Left ventricle myocardium inferior (tissue), 1 donor: ENCODE results near the gene GTF2F1. TPM values are rescaled to one million over a fixed set of nuclear protein-coding genes. Genes with fewer than 3 reads are reported as not detected.

ENCODE experiments used
- DNase-seq: peaks from one replicate; pipeline ENCODE4 v3.0.0-alpha.2; 2020
- H3K27ac ChIP-seq: fragments of 200-600 bp; replicated peaks from 2 replicates; pipeline ENCODE4 v1.8.0; 2021
- H3K27me3 ChIP-seq: fragments of 200-600 bp; 2 replicates; pipeline ENCODE4 v1.8.0; 2021; ENCODE audit warnings: low read depth
- H3K36me3 ChIP-seq: fragments of 200-600 bp; 2 replicates; pipeline ENCODE4 v1.8.0; 2021
- H3K4me1 ChIP-seq: fragments of 200-600 bp; 2 replicates; pipeline ENCODE4 v1.8.0; 2021
- H3K4me3 ChIP-seq: fragments of 200-600 bp; 2 replicates; pipeline ENCODE4 v1.8.0; 2021; ENCODE audit warnings: mild to moderate bottlenecking, moderate library complexity
- H3K9me3 ChIP-seq: fragments of 200-600 bp; replicated peaks from 2 replicates; pipeline ENCODE4 v1.8.0; 2021
- intact Hi-C: fragments of 100-400 bp; cut with micrococcal nuclease; formaldehyde crosslinking; loops from one replicate; pipeline ENCODE4 v1.11.0; 2022
- total RNA-seq: library from RNA; stranded (reverse); fragmentation: NEBNext Ultra II Directional; extraction: Animal tissue kit (Norgen Biotek cat#: 25700); gene quantifications from one replicate; pipeline ENCODE4 v1.2.1, GENCODE V29; 2021
- TF ChIP-seq, protein P1 (sequence below): fragments of 200-600 bp; IDR thresholded peaks from 2 replicates; pipeline ENCODE4 v1.8.0; 2021; ENCODE audit warnings: antibody characterized with exemption, mild to moderate bottlenecking, borderline replicate concordance
- donor health status: DM: no; HTN: yes; CAD: no; lungs with severe emphysema.

The GTF2F1 gene
- total RNA-seq, 1 donor from 2014 or later, result 33.8 TPM

DNA sequence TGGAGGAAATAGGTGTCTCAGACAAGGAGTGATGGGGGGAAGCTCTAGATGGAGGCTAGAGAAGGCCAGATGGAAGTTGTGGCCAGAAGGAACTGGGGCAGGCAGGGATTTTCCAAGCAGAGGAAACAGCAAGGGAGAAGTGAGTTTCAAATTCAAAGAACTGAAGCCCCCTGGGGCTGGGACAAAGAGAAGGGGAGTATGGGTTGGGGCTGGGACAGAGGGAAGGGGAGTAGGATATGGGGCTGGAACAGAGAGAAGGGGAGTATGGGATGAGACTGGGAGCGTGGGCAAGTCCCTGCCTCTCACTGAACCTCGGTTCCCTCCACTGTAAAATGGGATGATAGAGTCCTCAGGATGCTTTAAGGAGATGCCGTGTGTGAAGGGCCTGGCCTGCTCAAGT is 1.9 kb upstream of the GTF2F1 start:
- Histone ChIP-seq H3K36me3 (peaks cover 13% of the 10 kb centered on the region), H3K27me3 (no peaks in the 10 kb centered on the region), H3K4me1 (peaks cover 24% of the 10 kb centered on the region), H3K9me3 (no peaks in the 10 kb centered on the region), H3K4me3 (no peak overlapping the region), H3K27ac (no peak overlapping the region)
- DNase-seq, result no peak
- TF ChIP-seq, protein P1, sequence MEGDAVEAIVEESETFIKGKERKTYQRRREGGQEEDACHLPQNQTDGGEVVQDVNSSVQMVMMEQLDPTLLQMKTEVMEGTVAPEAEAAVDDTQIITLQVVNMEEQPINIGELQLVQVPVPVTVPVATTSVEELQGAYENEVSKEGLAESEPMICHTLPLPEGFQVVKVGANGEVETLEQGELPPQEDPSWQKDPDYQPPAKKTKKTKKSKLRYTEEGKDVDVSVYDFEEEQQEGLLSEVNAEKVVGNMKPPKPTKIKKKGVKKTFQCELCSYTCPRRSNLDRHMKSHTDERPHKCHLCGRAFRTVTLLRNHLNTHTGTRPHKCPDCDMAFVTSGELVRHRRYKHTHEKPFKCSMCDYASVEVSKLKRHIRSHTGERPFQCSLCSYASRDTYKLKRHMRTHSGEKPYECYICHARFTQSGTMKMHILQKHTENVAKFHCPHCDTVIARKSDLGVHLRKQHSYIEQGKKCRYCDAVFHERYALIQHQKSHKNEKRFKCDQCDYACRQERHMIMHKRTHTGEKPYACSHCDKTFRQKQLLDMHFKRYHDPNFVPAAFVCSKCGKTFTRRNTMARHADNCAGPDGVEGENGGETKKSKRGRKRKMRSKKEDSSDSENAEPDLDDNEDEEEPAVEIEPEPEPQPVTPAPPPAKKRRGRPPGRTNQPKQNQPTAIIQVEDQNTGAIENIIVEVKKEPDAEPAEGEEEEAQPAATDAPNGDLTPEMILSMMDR, result no peak
- intact Hi-C loops, result no loop called here

DNA sequence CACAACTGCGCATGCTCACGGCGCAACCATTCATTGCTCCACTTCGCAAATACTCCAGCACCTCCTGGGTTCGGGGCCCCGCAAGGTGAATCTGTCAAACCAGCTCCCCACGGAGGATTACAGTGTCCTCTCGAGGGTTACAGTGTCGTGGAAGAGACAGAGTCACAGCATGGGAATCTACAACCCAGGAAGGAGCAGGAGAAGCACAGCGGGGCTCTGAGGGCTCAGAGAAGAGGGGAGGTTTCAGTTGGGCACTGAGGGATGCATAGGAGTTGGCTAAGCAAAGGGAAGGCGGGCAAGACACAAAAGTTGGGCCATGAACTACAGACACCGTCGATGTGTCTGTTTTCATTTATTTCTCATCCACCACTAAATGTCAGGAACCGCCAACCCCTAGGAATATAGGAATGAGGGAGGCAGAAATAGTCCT is 1.0 kb upstream of the GTF2F1 start:
- TF ChIP-seq, protein P1, result no peak
- H3K4me1 ChIP-seq, result peaks cover 24% of the 10 kb centered on the region
- H3K4me3 ChIP-seq, result peak overlapping the region; percentile 85
- H3K36me3 ChIP-seq, result peaks cover 21% of the 10 kb centered on the region
- intact Hi-C loops, result no loop called here
- DNase-seq, result no peak
- H3K27ac ChIP-seq, result peak overlapping the region; percentile 98
- no peaks in the 10 kb centered on the region for H3K9me3 ChIP-seq
- H3K27me3 ChIP-seq, result no peaks in the 10 kb centered on the region

DNA sequence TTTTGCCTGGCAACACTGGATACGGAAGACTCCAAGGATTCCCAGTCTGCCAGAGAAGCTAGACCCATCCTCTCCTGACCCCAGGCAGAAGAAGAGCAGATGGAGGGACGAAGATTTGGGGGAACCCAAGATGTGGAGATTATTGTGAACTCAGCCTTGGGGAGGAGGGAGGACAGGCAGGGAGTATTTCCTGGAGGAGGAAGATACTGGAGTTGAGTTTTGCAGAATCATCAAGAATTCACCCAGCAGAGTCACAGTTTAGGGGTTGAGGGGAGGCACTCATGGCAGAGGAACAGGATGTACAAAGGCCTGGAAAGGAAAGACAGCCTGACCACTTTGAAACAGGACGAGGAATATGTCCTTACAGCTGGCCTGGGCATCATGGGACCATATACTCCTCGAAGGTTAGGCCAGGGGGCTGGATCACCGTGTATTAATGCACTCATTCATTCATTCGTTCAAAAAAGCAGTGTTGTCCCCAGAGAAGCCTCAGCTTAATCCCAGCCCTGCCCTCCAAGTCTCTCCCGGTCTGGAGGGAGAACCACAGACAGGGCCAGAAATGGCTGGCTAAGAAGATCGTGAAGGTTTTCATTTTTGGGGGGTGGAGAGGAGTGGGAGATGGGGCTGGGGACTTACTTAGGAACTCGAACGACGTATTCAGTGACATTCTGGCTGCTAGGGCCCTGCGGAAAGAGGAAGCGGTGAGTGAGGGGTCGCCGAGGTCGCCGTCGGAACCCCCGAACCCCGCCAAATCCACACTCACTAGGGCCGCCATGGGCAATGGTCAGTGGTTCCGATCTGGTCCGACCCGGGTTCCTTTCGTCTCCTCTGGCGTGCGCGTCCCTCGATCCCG is 517 bp downstream of the GTF2F1 start:
- TF ChIP-seq, protein P1, result no peak
- H3K27ac ChIP-seq, result peak overlapping the region; percentile 98
- intact Hi-C loops, result no loop called here
- H3K27me3 ChIP-seq, result no peaks in the 10 kb centered on the region
- peaks cover 35% of the 10 kb centered on the region for H3K36me3 ChIP-seq
- no peak for DNase-seq
- H3K4me1 ChIP-seq, result peaks cover 24% of the 10 kb centered on the region
- H3K9me3 ChIP-seq, result no peaks in the 10 kb centered on the region
- H3K4me3 ChIP-seq, result peak overlapping the region; percentile 85

DNA sequence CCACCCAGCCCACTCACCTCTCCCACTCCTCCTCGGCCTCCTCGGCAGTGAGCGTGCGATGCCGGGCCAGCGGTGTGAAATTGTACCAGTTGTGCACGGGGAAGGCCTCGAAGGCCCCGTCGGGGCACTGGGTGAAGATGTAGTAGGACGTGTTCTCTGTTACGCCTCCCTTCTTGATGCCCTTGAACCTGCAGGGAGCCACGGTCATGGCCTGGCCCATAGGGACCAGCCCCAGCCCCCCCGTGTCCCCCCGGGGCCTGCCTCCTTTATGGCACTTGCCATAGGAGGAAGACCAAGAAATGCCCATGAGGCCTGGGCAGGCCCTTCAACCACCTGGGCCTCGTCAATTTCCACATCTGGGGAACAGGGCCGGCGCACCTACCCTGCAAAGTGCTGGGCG is 5.6 kb downstream of the GTF2F1 start:
- Histone ChIP-seq H3K36me3 (peaks cover 82% of the 10 kb centered on the region), H3K9me3 (no peaks in the 10 kb centered on the region), H3K4me3 (no peak overlapping the region), H3K27ac (no peak overlapping the region), H3K27me3 (no peaks in the 10 kb centered on the region), H3K4me1 (peaks cover 10% of the 10 kb centered on the region)
- intact Hi-C loops, result no loop called here
- no peak for DNase-seq
- TF ChIP-seq, protein P1, result no peak

GRCh38 chr19:6384381-6384780 is 8.6 kb downstream of the GTF2F1 start:
- H3K27me3 ChIP-seq, result no peaks in the 10 kb centered on the region
- intact Hi-C loops, result no loop called here
- TF ChIP-seq, protein P1, result no peak
- H3K9me3 ChIP-seq, result peaks cover 7% of the 10 kb centered on the region
- no peak overlapping the region for H3K27ac ChIP-seq
- DNase-seq, result no peak
- peaks cover 95% of the 10 kb centered on the region for H3K36me3 ChIP-seq
- no peaks in the 10 kb centered on the region for H3K4me1 ChIP-seq
- H3K4me3 ChIP-seq, result no peak overlapping the region
